ENCODE data around the gene C1orf174. TPM values are rescaled to one million over a fixed set of nuclear protein-coding genes. Genes with fewer than 3 reads are reported as not detected.

Gene C1orf174
- total RNA-seq, 1 donor from 2014 or later = 36.5 TPM

DNA sequence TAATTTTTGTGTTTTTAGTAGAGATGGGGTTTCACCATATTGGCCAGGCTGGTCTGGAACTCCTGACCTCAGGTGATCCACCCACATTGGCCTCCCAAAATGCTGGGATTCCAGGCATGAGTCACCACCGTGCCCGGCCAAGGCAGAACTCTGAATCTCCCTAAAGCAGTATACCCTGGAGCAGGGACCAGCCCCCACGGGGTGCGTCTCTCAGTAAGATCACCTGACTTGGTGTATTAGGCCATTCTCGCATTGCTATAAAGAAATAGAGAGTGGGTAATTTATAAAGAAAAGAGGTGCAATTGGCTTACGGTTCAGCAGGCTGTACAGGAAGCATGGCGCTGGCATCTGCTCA lies 28.6 kb downstream of the C1orf174 start:
- Histone ChIP-seq H3K9ac (no peak overlapping the region), H4K20me1 (ENCODE audit: low read depth) (no peaks in the 10 kb centered on the region), H3K27me3 (no peaks in the 10 kb centered on the region), H2AFZ (replicated peaks) (no peak overlapping the region), H3K4me3 (no peak overlapping the region), H3K79me2 (ENCODE audit: low read depth) (no peaks in the 10 kb centered on the region), H3K4me1 (no peaks in the 10 kb centered on the region), H3K36me3 (no peaks in the 10 kb centered on the region), H3F3A (ENCODE audit: low read depth) (peaks cover 9% of the 10 kb centered on the region), H3K27ac (no peak overlapping the region), H3K9me3 (ENCODE audit: low read depth) (no peaks in the 10 kb centered on the region), H3K4me2 (no peak overlapping the region)
- H3K4me3 Mint-ChIP-seq = no peak overlapping the region
- no peak for DNase-seq (ENCODE audit: low spot score)
- peaks cover 11% of the 10 kb centered on the region for H3K27me3 Mint-ChIP-seq (ENCODE audit: insufficient read depth, low read depth)
- H3K36me3 Mint-ChIP-seq = peaks cover 14% of the 10 kb centered on the region
- H3K27ac Mint-ChIP-seq = no peak overlapping the region
- H3K4me1 Mint-ChIP-seq = no peaks in the 10 kb centered on the region
- no peak for TF ChIP-seq EZH2 (IDR thresholded peaks at IDR 0.05)
- TF ChIP-seq, protein P1, sequence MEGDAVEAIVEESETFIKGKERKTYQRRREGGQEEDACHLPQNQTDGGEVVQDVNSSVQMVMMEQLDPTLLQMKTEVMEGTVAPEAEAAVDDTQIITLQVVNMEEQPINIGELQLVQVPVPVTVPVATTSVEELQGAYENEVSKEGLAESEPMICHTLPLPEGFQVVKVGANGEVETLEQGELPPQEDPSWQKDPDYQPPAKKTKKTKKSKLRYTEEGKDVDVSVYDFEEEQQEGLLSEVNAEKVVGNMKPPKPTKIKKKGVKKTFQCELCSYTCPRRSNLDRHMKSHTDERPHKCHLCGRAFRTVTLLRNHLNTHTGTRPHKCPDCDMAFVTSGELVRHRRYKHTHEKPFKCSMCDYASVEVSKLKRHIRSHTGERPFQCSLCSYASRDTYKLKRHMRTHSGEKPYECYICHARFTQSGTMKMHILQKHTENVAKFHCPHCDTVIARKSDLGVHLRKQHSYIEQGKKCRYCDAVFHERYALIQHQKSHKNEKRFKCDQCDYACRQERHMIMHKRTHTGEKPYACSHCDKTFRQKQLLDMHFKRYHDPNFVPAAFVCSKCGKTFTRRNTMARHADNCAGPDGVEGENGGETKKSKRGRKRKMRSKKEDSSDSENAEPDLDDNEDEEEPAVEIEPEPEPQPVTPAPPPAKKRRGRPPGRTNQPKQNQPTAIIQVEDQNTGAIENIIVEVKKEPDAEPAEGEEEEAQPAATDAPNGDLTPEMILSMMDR (IDR thresholded peaks at IDR 0.05) = no peak
- TF ChIP-seq EZH2phosphoT487 (IDR thresholded peaks at IDR 0.05) = no peak
- H3K9me3 Mint-ChIP-seq = peaks cover 2% of the 10 kb centered on the region

DNA sequence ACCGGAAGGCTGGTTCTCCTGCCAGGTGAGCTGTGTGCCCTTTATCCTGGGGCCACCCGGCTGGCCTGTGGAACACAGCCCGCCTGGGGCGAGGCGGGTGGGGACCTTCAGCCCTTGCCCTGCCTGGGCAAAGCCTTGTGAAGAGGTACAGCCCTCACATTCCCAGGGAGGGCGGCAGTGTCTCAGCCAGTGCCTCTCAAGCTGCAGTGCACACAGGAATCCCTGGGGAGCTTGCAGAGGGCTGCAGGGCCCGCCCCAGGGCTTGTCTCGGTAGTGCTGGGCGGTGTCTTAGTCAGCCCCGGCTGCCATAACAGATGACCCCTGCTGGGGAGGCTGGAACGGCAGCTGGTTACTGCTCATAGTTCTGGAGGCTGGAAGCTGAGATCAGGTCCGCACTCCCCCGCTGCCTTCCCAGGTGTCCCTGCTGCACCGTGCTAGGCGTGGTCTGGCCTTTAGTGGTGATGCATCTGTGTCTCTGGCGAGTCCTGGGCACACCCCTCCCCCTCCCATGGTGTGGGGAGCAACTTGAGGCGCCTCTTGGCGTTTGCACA lies 30.2 kb downstream of the C1orf174 start:
- no peak overlapping the region for H3K27ac Mint-ChIP-seq
- Histone ChIP-seq H3F3A (ENCODE audit: low read depth) (peaks cover 9% of the 10 kb centered on the region), H3K27me3 (no peaks in the 10 kb centered on the region), H3K27ac (no peak overlapping the region), H4K20me1 (ENCODE audit: low read depth) (no peaks in the 10 kb centered on the region), H2AFZ (replicated peaks) (no peak overlapping the region), H3K4me3 (no peak overlapping the region), H3K9ac (no peak overlapping the region), H3K4me1 (no peaks in the 10 kb centered on the region), H3K36me3 (no peaks in the 10 kb centered on the region), H3K9me3 (ENCODE audit: low read depth) (no peaks in the 10 kb centered on the region), H3K79me2 (ENCODE audit: low read depth) (no peaks in the 10 kb centered on the region), H3K4me2 (no peak overlapping the region)
- no peak overlapping the region for H3K4me3 Mint-ChIP-seq
- H3K27me3 Mint-ChIP-seq (ENCODE audit: insufficient read depth, low read depth) = peaks cover 11% of the 10 kb centered on the region
- no peaks in the 10 kb centered on the region for H3K4me1 Mint-ChIP-seq
- DNase-seq (ENCODE audit: low spot score) = peak; percentile 13
- H3K9me3 Mint-ChIP-seq = peaks cover 2% of the 10 kb centered on the region
- TF ChIP-seq, protein P1 (IDR thresholded peaks at IDR 0.05) = no peak
- TF ChIP-seq EZH2 (IDR thresholded peaks at IDR 0.05) (no peak), EZH2phosphoT487 (IDR thresholded peaks at IDR 0.05) (no peak)
- peaks cover 14% of the 10 kb centered on the region for H3K36me3 Mint-ChIP-seq

DNA sequence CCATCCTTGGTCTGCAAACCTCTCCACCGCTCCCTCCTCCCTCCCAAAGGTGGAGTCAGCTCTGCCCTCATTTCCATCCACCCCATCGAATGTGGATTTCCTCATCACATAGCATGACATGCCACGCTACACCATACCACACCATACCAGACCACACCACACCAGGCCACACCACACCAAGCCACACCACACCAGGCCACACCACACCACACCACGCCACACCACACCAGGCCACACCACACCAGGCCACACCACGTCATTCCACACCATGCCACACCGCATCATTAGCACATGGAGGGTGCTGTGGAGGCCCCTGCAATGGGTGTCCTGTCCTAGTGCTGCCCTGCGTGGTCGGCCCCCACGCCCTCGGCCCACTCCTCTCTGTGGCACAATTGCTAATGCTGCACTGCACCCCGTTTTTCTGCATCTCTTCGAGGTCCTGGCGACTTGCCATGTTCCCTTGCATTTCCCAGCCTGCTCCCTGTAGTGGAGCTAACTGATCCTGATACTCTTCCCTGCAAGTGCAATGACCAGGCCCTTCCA lies 31.5 kb downstream of the C1orf174 start:
- Histone ChIP-seq H3K4me3 (no peak overlapping the region), H3F3A (ENCODE audit: low read depth) (peaks cover under 1% of the 10 kb centered on the region), H3K9me3 (ENCODE audit: low read depth) (no peaks in the 10 kb centered on the region), H3K4me2 (no peak overlapping the region), H2AFZ (replicated peaks) (no peak overlapping the region), H3K4me1 (no peaks in the 10 kb centered on the region), H3K27me3 (no peaks in the 10 kb centered on the region), H3K9ac (no peak overlapping the region), H3K79me2 (ENCODE audit: low read depth) (no peaks in the 10 kb centered on the region), H4K20me1 (ENCODE audit: low read depth) (no peaks in the 10 kb centered on the region), H3K27ac (no peak overlapping the region), H3K36me3 (no peaks in the 10 kb centered on the region)
- Mint-ChIP-seq H3K36me3 (peaks cover 11% of the 10 kb centered on the region), H3K27ac (no peak overlapping the region), H3K9me3 (peaks cover 2% of the 10 kb centered on the region), H3K27me3 (ENCODE audit: insufficient read depth, low read depth) (peaks cover 10% of the 10 kb centered on the region), H3K4me3 (no peak overlapping the region), H3K4me1 (no peaks in the 10 kb centered on the region)
- TF ChIP-seq, protein P1 (IDR thresholded peaks at IDR 0.05) = no peak
- TF ChIP-seq EZH2 (IDR thresholded peaks at IDR 0.05) (no peak), EZH2phosphoT487 (IDR thresholded peaks at IDR 0.05) (no peak)
- DNase-seq (ENCODE audit: low spot score) = no peak
